Glomerular endothelial cell (primary cell): ENCODE data around the gene PRM1. TPM values are rescaled to one million over a fixed set of nuclear protein-coding genes. Genes with fewer than 3 reads are reported as not detected.
"Not testable (repeated sequence)": the region's sequence is repeated elsewhere in the genome, so short reads cannot be mapped to it uniquely, and the experiment has no call there.

Experiments used
- DNase-seq: peaks from one replicate; pipeline ENCODE4 v3.0.0-alpha.2; 2011; ENCODE audit warnings: low read depth, low spot score; ENCODE audit errors: extremely low read depth
- total RNA-seq: library from RNA; depleted of rRNA; stranded (reverse); fragments of >200 nt; gene quantifications from 2 replicates; pipeline ENCODE4 v1.2.3, GENCODE V29; 2015

The PRM1 gene
- total RNA-seq, 1 donor from 2014 or later = not detected

DNA sequence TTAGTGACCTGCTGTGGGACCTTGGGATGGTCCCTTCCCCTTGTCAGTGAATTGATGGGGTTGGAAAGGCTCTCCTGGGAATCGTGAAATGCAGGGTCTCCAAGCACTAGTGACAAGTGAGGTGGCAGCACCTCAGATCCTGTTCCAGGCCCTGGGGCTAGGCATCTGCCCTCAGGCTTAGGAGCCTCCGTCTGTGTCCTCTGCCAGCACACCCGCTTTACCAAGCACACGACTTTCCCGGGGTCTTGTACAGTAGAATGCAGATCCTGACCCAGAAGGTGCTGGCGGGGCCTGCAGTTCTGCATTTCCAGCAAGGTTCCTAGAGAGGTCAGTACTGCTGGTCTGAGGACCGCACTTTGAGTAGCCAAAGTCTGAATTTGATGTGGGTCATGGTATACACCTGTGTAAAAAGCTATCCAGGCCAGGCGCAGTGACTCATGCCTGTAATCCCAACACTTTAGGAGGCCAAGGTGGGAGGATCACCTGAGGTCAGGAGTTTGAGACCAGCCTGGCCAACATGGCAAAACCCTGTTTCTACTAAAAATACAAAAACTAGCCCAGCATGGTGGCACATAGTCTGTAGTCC, 33.3 kb upstream of the PRM1 start:
- no peak for DNase-seq

DNA sequence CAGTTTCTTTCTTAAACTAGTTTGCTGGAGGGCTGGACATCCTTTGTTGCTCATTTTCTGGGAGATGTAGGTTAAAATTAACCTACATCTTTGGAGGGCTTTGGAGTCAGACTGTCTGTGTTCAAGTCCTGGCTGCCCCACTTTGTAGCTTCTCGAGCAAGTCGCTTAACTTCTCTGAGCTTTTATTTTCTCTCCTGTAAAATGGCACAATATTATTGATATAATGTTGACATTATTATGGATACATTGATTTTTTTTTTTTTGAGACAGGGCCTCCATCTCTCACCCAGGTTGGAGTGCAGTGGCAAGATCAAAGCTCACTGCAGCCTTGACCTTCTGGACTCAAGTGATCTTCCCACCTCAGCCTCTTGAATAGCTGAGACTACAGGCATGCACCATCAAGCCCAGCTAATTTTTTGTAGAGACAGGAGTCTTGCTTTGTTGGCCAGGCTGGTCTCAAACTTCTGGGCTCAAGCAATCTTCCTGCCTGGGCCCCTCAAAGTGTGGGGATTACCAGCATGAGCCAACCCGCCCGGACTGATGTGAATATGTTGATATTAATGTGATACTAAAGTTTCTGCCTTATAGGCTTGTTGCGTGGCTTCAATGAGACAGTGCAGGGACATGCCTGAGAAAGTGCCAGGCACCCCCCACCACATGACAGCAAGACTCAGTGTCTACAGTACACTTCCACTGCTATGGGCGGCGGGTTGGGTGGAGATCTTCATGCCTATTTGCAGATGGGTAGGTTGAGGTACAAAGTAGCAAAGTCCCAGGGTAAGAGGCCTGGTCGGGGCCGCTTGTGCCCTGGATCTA, 32.6 kb upstream of the PRM1 start:
- no peak for DNase-seq

DNA sequence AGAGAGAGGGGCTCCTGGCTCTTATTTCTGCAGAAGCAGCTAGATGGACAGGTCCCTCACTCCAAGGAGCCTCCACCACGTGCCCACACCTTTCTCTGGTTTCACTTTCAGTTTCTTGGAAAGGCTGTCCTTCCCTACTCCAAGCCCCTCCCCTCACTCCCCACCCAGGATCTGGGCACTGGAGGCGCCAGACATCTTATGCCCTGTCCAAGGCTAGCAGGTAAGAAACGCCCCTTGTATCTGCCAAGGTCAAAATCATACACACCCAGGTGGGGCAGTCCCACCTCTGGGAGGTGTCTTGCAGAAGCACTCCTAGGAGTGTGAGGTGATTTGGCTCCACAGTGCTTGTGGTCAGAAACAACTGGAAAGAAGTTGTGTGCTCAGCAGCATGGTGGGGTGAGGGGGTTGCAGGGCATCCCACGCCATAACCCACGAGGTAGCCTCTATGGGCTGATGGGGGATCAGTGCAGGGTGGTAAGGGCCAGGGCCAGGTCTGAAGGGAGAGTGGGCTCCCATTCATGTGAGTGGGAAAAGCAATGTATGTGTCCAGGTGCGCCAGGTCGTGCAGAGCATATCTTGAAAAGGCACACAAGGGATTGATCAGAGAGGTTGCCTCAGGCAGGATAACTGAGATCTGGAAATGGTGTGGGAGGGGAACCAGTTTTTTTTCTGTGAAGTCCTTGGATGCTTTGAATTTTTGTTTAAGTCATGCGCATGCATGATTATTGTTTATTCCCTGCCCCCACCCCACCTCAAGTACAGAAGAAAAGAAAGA, 31.8 kb upstream of the PRM1 start:
- no peak for DNase-seq

DNA sequence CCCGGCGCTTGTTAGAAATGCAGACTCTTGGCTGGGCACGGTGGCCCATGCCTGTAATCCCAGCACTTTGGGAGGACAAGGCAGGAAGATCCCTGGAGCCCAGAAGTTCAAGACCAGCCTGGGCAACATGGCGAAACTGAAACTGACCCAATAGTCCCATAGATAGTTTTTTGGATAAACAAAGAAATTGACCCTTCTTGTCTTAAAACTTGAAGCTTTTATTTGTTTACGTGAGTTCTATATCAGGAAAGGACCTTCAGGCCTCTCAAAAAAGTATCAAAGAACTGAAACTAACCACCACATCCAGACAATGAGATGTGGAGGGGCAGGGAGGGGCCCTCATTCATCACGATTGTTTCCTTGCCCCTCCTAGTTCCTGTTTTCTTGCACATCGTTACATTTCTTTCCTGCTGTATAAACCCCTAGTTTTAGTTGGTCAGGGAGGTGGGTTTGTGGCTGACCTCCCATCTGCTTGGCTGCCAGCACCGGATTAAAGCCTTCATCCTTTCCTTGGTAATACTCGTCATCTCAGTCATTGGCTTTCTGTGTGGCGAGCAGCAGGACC, 29.9 kb upstream of the PRM1 start:
- no peak for DNase-seq

- no peak for DNase-seq
Measured at GRCh38 chr16:11310634-11310977, 29.5 kb upstream of the PRM1 start.

- no peak for DNase-seq
Measured at GRCh38 chr16:11309895-11310633, 28.9 kb upstream of the PRM1 start.

GRCh38 chr16:11308493-11309283, 27.6 kb upstream of the PRM1 start:
- DNase-seq = no peak

DNA sequence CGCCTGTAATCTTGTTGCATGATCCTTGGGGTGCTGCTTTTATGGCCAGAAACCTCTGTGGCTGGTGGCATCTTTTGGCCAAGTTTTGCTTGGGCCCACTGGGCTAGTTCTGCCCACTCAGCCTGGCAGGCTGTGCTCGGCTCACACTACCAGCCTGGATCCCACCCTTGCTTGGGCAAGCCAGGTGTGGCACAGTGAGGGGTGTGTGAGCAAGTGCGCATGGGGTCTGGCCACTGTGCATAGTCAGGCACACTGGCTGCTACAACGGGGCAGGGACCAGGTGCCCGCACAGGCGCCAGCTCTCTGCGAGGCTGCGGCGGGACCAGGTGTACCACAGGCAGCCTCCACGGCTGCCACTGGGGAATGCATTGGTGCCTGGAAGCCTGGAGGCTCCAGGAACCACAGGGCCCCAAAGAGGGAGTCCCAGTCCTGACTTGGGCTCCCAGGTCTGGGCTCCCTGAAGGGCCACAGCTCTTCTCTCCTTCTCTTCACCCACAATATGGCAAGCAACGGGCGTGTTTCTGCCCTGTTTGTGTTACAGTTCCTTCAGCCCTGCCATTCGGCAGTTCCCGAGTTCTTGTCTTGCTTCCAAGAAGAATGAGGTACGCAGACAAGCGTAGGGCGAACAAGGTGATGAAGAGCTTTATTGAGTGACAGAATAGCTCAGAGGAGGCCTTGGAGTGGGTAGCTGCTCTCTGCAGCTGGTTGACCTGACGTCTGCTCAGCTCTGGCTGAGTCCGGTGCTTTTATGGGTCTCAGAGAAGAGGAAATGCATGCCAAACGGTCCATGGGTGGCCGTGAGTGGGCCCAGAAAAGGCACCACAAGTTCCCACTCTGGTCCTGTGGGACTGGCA, 26.7 kb upstream of the PRM1 start:
- no peak for DNase-seq

- no peak for DNase-seq
Measured at GRCh38 chr16:11306997-11307638, 26.0 kb upstream of the PRM1 start.

- DNase-seq = no peak
Measured at GRCh38 chr16:11306381-11306780, 25.3 kb upstream of the PRM1 start.

GRCh38 chr16:11303405-11304138, 22.4 kb upstream of the PRM1 start:
- DNase-seq = no peak

DNA sequence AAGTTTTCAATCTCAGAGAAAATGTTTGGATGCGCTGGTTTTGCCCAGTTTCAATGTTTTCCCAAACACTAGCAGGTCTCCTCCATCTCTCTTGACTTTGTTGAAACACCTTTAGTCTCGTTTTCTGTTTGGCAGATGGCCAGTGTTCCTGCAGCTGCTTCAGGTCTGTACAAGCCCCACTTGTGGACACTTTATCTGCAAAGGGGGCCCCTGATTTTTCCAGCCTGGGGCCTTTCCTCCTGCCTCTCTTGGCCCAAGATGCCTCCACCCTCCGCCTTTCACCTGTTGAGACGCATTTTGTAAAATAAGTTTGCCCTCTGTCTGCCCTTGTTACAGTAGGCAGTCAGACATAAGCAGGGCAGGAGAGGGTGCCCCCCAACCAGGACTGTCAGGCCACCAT, 21.8 kb upstream of the PRM1 start:
- DNase-seq = no peak

- DNase-seq = no peak
Measured at GRCh38 chr16:11301645-11302501, 20.7 kb upstream of the PRM1 start.

DNA sequence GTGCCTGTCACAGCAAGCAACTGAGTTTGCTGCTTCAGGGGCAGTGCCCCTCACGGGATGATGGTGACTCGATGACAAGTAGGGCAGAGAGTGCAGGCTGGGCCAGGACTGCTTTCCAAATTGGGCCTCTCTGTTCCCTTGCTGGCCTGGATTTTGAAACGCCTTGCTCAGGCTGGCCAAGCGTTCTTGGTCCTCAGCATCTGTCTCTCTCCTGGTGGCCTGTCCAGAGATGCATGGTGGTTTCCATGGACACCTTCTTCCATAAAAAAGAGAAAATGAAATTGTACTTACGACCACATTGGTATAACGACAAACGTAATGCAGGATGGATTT, 19.4 kb upstream of the PRM1 start:
- no peak for DNase-seq

DNA sequence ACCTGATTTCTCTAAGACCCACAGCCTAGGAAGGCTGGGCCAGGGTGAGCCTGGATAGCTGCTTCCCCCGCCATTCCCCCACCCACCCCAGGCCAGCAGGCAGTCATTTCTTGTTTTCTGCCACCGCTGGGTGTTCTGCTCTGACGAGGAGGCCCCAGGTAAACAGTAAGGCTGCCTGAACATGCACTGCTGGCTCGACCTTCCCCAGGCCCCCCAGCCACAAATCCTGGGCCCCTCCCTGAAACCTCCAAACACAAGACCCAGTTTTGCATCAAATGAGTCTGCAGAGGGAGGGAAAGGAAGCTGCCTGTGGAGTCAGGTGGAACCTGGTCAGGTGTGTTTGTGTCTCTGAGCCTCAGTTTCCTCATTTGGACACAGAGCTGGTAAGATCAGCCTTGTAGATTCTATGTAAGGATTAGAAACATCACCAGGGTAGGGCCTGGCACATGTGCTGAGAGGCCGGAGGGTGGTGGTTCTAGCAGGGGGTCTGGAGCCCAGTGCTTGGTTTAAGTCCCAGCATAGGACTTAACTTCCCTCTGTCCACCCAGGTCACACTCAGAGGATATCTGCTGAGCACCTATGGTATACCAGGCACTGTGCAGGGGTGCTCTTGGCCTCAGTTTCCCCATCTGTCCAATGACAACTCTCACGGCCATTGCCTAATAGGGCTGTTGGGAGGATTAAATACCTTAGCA, 18.9 kb upstream of the PRM1 start:
- DNase-seq = no peak

GRCh38 chr16:11298950-11299547, 17.9 kb upstream of the PRM1 start:
- DNase-seq = not testable (repeated sequence)
